ENCODE measurements around the gene AMBRA1. TPM values are rescaled to one million over a fixed set of nuclear protein-coding genes. Genes with fewer than 3 reads are reported as not detected.
A peak's percentile ranks its signal among the peaks of the same experiment; 100 is the strongest.

The AMBRA1 gene
- total RNA-seq, 1 donor from 2014 or later: 33.9 TPM

DNA sequence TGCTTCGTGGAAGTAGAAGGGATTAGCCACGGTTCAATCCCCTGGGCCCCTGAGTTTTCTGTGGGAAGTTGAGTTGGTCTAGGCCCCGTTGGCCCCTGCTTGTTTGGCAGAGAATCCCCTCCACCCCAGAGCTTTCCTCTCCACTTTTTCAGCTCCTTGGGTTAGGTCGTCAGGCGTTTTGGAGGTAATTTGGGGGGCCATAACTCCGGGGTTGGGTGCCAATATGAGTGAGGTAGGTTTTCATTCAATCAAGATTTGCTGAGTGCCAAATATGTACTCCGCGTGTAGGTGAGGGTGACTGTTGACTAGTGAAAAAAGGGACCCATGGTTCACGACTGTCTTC lies 24.1 kb upstream of the AMBRA1 start:
- peak overlapping the region; percentile 80 for H3K4me3 ChIP-seq
- H3K4me1 ChIP-seq: peaks cover 29% of the 10 kb centered on the region
- no peaks in the 10 kb centered on the region for H3K27me3 ChIP-seq
- DNase-seq: no peak
- H3K9me3 ChIP-seq: no peaks in the 10 kb centered on the region
- TF ChIP-seq, protein P1, sequence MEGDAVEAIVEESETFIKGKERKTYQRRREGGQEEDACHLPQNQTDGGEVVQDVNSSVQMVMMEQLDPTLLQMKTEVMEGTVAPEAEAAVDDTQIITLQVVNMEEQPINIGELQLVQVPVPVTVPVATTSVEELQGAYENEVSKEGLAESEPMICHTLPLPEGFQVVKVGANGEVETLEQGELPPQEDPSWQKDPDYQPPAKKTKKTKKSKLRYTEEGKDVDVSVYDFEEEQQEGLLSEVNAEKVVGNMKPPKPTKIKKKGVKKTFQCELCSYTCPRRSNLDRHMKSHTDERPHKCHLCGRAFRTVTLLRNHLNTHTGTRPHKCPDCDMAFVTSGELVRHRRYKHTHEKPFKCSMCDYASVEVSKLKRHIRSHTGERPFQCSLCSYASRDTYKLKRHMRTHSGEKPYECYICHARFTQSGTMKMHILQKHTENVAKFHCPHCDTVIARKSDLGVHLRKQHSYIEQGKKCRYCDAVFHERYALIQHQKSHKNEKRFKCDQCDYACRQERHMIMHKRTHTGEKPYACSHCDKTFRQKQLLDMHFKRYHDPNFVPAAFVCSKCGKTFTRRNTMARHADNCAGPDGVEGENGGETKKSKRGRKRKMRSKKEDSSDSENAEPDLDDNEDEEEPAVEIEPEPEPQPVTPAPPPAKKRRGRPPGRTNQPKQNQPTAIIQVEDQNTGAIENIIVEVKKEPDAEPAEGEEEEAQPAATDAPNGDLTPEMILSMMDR (IDR thresholded peaks at IDR 0.05): no peak
- peaks cover 15% of the 10 kb centered on the region for H3K36me3 ChIP-seq
- ATAC-seq: no peak
- peak overlapping the region; percentile 95 for H3K27ac ChIP-seq
- intact Hi-C loops (cut with DNase I): no loop called here

DNA sequence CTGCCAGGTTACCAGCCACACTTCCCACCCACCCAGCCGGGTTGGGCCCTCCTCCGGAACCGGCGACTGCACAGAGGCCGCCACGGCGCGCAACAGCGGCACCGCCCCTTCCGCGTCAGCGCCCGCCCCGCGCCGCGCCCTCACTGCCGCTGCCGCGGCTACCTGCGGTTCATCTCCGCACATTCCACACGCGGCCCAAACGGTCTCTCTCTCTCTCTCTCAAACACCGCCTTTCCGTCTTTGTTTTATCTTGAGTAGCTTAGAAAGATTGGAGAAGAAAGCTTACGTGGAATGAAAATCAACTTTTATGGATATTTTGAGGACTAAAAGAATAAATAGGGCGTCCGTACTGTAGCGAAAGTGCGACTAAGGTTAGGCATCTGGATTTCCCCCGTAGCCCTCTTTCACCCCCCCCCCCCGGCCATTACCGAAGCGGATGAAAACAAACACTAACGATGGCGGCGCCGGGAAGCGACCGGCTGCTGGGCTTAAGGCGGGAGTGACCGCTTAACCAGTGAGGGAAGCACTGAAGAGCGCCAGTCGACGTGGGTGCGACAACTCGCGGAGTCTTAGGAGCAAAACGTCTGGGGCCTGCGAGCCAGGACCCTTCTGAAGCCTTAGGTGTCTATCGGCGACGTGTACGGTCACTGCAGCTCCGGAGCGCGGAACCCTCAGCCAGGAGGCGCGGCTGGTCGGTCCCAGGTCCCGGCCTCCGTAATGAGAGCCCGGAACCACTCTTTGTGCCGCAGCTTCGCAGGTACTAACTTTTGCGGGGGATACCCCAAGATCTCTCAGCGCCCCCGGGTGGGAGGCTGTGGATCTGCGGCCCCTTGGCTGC lies 23.5 kb upstream of the AMBRA1 start, which contains the start of the genes ATG13 and HARBI1:
Gene ATG13 (plus strand): TSS at position 420 of the 838 bp plus-strand sequence. CDS start 26,739 bp downstream, outside the sequence.
Gene HARBI1 (minus strand): TSS at position 94 of the 838 bp plus-strand sequence. CDS start 990 bp downstream, outside the sequence.
- intact Hi-C loops (cut with DNase I): no loop called here
- H3K4me3 ChIP-seq: peak within 1 kb of the TSS; percentile 80
- peak; percentile 99 for ATAC-seq
- peaks cover 10% of the 10 kb centered on the region for H3K36me3 ChIP-seq
- TF ChIP-seq, protein P1 (IDR thresholded peaks at IDR 0.05): peak; percentile 83
- peak; percentile 97 for DNase-seq
- peaks cover 29% of the 10 kb centered on the region for H3K4me1 ChIP-seq
- H3K9me3 ChIP-seq: no peaks in the 10 kb centered on the region
- H3K27ac ChIP-seq: peak within 1 kb of the TSS; percentile 95
- no peaks in the 10 kb centered on the region for H3K27me3 ChIP-seq

DNA sequence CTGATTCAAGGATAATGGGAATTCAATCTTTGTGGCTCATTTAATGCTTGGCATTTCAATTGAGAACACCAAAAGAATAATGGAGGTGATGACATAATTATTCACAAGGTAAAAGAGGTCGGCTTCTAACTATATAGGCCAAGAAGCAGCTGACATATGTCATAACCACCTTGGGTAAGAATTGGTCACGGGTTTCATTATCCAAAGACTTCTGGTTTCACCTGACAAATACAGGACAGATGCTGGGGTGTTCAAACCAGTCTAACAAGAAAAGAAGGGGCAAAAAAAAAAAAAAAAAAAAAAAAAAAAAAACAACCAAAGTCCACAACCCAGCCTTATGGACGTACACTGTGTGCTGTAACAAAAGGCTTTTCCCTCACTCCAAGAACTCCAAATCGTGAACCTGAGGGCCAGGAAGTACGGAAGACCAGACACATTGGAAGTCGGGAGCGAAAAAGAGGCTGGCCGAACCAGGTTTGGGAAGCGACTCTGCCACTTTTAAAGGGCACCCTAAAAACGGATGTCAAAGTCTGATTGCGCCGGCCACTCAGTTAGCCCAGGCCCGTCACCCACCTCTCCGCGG lies 22.8 kb upstream of the AMBRA1 start:
- H3K36me3 ChIP-seq: peaks cover 8% of the 10 kb centered on the region
- peak overlapping the region; percentile 80 for H3K4me3 ChIP-seq
- H3K9me3 ChIP-seq: no peaks in the 10 kb centered on the region
- peak; percentile 2 for ATAC-seq
- H3K4me1 ChIP-seq: peaks cover 29% of the 10 kb centered on the region
- intact Hi-C loops (cut with DNase I): no loop called here
- no peaks in the 10 kb centered on the region for H3K27me3 ChIP-seq
- DNase-seq: no peak
- TF ChIP-seq, protein P1 (IDR thresholded peaks at IDR 0.05): no peak
- H3K27ac ChIP-seq: peak overlapping the region; percentile 95

DNA sequence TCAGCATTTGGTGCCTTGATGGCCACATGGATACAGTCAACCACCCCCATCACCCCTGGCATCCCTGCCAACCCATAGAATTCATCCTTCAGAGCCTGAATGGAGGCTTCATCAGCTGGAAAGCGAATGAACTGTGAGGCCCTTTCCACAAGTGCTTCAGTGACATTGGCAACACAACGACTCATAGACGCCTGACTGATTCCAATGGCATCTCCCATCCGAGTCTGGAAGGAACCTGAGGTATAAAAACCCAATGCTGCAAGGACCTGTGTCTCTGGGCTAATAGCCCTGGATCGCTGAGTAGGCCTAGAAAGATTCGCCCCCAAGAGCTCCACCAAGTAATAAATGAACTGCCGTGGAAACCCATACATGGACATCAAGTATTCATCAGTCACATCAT lies 21.9 kb upstream of the AMBRA1 start:
- H3K36me3 ChIP-seq: no peaks in the 10 kb centered on the region
- no peak overlapping the region for H3K27ac ChIP-seq
- TF ChIP-seq, protein P1 (IDR thresholded peaks at IDR 0.05): no peak
- H3K9me3 ChIP-seq: no peaks in the 10 kb centered on the region
- ATAC-seq: no peak
- no peaks in the 10 kb centered on the region for H3K27me3 ChIP-seq
- peaks cover 29% of the 10 kb centered on the region for H3K4me1 ChIP-seq
- no peak for DNase-seq
- intact Hi-C loops (cut with DNase I): no loop called here
- H3K4me3 ChIP-seq: no peak overlapping the region

DNA sequence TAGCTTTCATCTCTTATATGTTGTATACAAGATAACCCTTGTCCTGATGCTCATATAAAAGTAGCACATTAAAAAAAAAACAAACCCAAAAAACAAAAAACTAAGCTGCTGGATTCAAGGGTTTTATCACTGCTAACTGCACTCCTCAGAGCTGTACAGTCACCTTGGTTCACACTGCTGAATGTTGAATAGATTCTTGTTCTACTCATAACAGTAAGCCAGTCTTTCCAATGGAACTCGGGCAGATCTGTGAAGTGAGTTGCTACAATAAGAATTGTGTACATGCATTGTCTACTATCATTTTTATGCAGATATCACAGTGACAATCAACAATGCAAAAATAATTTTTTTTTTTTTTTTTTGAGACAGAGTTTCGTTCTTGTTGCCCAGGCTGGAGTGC lies 18.5 kb upstream of the AMBRA1 start:
- Histone ChIP-seq H3K27ac (no peak overlapping the region), H3K27me3 (no peaks in the 10 kb centered on the region), H3K36me3 (no peaks in the 10 kb centered on the region), H3K4me1 (peaks cover 10% of the 10 kb centered on the region), H3K4me3 (no peak overlapping the region), H3K9me3 (no peaks in the 10 kb centered on the region)
- intact Hi-C loops (cut with DNase I): no loop called here
- ATAC-seq (no peak), DNase-seq (no peak)
- TF ChIP-seq, protein P1 (IDR thresholded peaks at IDR 0.05): no peak

All from upper lobe of right lung (tissue), 1 donor.